Brain microvascular endothelial cell (primary cell): ENCODE measurements around the gene PXYLP1.

Experiments used
- DNase-seq: peaks from one replicate; pipeline ENCODE4 v3.0.0-alpha.2; 2020
- H3K27ac ChIP-seq: fragments of 250-450 bp; sonication (Bioruptor Pico); 2 replicates; pipeline ENCODE4 v1.5.1; 2020; ENCODE audit warnings: mild to moderate bottlenecking, moderate library complexity
- H3K27me3 ChIP-seq: fragments of 250-450 bp; sonication (Bioruptor Pico); replicated peaks from 2 replicates; pipeline ENCODE4 v1.5.1; 2020; ENCODE audit warnings: mild to moderate bottlenecking
- H3K36me3 ChIP-seq: fragments of 250-450 bp; sonication (Bioruptor Pico); replicated peaks from 2 replicates; pipeline ENCODE4 v1.5.1; 2020; ENCODE audit warnings: mild to moderate bottlenecking
- H3K4me3 ChIP-seq: 2 replicates; pipeline ENCODE4 v1.5.1; 2011; ENCODE audit warnings: low read depth, mild to moderate bottlenecking, control low read depth, low read length, moderate library complexity
- CTCF ChIP-seq: IDR thresholded peaks from 2 replicates; pipeline ENCODE4 v1.5.1; 2011; ENCODE audit warnings: low read depth, mild to moderate bottlenecking, moderate library complexity, low read length, control low read depth, inconsistent platforms; ENCODE audit errors: missing control alignments
- in situ Hi-C: cut with HindIII; loops from 2 replicates; pipeline ENCODE4 v1.10.0; 2017; ENCODE audit warnings: low sequenced_read_pairs, low pct_ligation_motif_present

The PXYLP1 gene

GRCh38 chr3:141334627-141335250 is 103.1 kb downstream of the PXYLP1 start:
- in situ Hi-C loops: no loop called here
- Histone ChIP-seq H3K36me3 (no peaks in the 10 kb centered on the region), H3K4me3 (no peak overlapping the region), H3K27ac (no peak overlapping the region), H3K27me3 (no peaks in the 10 kb centered on the region)
- DNase-seq: no peak
- TF ChIP-seq CTCF: no peak

- DNase-seq: no peak
- H3K36me3 ChIP-seq: no peaks in the 10 kb centered on the region
- no peak overlapping the region for H3K4me3 ChIP-seq
- in situ Hi-C loops: no loop called here
- peak overlapping the region; percentile 70 for H3K27ac ChIP-seq
- no peak for TF ChIP-seq CTCF
- no peaks in the 10 kb centered on the region for H3K27me3 ChIP-seq
Measured at GRCh38 chr3:141335531-141336061, 104.0 kb downstream of the PXYLP1 start.

DNA sequence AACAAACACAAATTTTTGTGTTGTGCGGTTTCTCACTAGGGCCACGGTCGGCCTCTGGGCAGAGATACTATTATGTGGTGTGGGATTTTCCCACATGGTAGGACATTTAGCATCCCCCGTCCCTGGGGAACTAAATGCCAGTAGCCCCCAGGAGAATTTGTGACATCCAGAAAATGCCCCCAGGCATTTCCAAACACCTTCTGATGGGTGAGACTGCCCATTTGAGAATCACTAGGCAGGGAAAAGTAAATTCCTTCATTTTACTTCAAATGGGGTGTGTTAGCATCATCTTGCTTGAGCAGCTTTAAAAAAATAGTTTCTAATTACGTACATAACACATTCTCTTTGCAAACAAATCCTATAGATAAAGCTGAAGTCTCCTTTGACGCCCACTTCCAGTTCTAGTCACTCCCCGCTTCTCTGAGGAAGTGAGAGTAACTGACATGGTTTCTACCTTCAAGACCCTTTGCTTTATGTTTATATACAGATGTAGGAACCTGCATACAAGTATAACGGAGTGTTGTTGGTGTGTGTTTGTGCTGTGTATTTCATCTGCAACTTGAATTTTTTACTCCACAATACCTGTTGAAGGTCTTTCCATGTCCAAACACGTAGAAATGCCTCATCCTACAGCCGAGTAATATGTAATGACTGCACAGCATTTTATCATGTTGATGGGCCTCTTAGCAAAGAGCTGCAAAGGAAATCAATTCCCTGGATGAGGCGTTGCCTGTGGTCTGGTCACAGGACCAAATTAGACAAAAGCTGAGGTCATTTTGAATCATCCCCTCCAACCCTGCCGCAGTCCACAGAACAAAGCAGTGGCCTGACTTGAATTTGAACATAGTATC is 105.3 kb downstream of the PXYLP1 start:
- in situ Hi-C loops: no loop called here
- Histone ChIP-seq H3K27ac (peak overlapping the region; percentile 70), H3K4me3 (no peak overlapping the region), H3K36me3 (no peaks in the 10 kb centered on the region), H3K27me3 (no peaks in the 10 kb centered on the region)
- peak; percentile 84 for DNase-seq
- no peak for TF ChIP-seq CTCF

- Histone ChIP-seq H3K4me3 (no peak overlapping the region), H3K36me3 (no peaks in the 10 kb centered on the region), H3K27ac (peak overlapping the region; percentile 70), H3K27me3 (no peaks in the 10 kb centered on the region)
- TF ChIP-seq CTCF: no peak
- in situ Hi-C loops: no loop called here
- DNase-seq: no peak
Measured at GRCh38 chr3:141337523-141337854, 105.9 kb downstream of the PXYLP1 start.

DNA sequence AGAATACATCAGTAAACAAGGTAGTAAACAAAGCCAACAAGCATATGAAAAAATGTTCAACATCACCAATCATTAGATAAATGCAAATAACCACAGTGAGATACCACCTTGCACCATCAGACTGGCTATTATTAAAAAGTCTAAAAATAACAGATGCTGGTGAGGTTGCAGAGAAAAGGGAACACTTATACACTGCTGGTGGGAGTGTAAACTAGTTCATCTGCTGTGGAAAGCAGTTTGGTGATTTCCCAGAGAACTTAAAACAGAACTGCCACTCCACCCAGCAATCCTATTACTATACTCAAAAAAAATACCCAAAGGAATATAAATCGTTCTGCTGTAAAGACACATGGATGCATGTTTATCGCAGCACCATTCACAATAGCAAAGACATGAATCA is 106.4 kb downstream of the PXYLP1 start:
- no peak for TF ChIP-seq CTCF
- no peaks in the 10 kb centered on the region for H3K36me3 ChIP-seq
- no peak overlapping the region for H3K27ac ChIP-seq
- no peak for DNase-seq
- in situ Hi-C loops: no loop called here
- H3K4me3 ChIP-seq: no peak overlapping the region
- H3K27me3 ChIP-seq: no peaks in the 10 kb centered on the region
